HepG2 (cell line): ENCODE data around the gene SURF2. TPM values are rescaled to one million over a fixed set of nuclear protein-coding genes. Genes with fewer than 3 reads are reported as not detected.
A peak's percentile ranks its signal among the peaks of the same experiment; 100 is the strongest.

ENCODE experiments used
- BCL3 ChIP-seq: sonication (generic); formaldehyde crosslinking; IDR thresholded peaks from 2 replicates; pipeline ENCODE4 v1.5.1; 2020; ENCODE audit warnings: mild to moderate bottlenecking, missing genetic modification reagents, moderate library complexity
- IKZF5 ChIP-seq: IDR thresholded peaks from 2 replicates; pipeline ENCODE4 v1.6.1; 2018; ENCODE audit warnings: missing genetic modification reagents, mild to moderate bottlenecking, missing compliant biosample characterization
- JUNB ChIP-seq: sonication (generic); formaldehyde crosslinking; IDR thresholded peaks from 2 replicates; pipeline ENCODE4 v1.8.0; 2022; ENCODE audit warnings: missing genetic modification reagents, mild to moderate bottlenecking, borderline replicate concordance
- LCORL ChIP-seq, 2 experiments: fragments of 450-650 bp in 1 of 2; sonication (generic) in 1 of 2; formaldehyde crosslinking in 1 of 2; IDR thresholded peaks; 2 replicates each; pipeline versions ENCODE4 v1.5.0 to v1.6.1; 2017 to 2020; ENCODE audit warnings: antibody characterized with exemption in 1 of 2, missing genetic modification reagents in 1 of 2
- MAX ChIP-seq: IDR thresholded peaks from 2 replicates; pipeline ENCODE4 v1.6.1; 2012; ENCODE audit warnings: inconsistent platforms
- MTA3 ChIP-seq: sonication (generic); formaldehyde crosslinking; IDR thresholded peaks from 2 replicates; pipeline ENCODE4 v1.4.0; 2020; ENCODE audit warnings: missing genetic modification reagents
- NR0B2 ChIP-seq: sonication (generic); formaldehyde crosslinking; IDR thresholded peaks from 2 replicates; pipeline ENCODE4 v1.4.0; 2020; ENCODE audit warnings: mild to moderate bottlenecking, missing genetic modification reagents
- PBX3 ChIP-seq: sonication (generic); formaldehyde crosslinking; IDR thresholded peaks from 2 replicates; pipeline ENCODE4 v1.8.1; 2023; ENCODE audit warnings: missing genetic modification reagents, inconsistent platforms, borderline replicate concordance
- RBM39 ChIP-seq: fragments of 200-400 bp; formaldehyde crosslinking; IDR thresholded peaks from one replicate; pipeline ENCODE4 v1.6.1; 2018; ENCODE audit warnings: antibody characterized with exemption, mild to moderate bottlenecking, low read depth, low read length; ENCODE audit not compliant: poor library complexity, severe bottlenecking
- STAT5B ChIP-seq: sonication (generic); formaldehyde crosslinking; IDR thresholded peaks from 2 replicates; pipeline ENCODE4 v1.4.0; 2020; ENCODE audit warnings: missing genetic modification reagents
- TFDP1 ChIP-seq: IDR thresholded peaks from 2 replicates; pipeline ENCODE4 v1.6.1; 2016; ENCODE audit warnings: missing compliant biosample characterization, missing genetic modification reagents, borderline replicate concordance
- ZNF18 ChIP-seq: sonication (generic); formaldehyde crosslinking; IDR thresholded peaks from 2 replicates; pipeline ENCODE4 v1.8.0; 2022; ENCODE audit warnings: mild to moderate bottlenecking, missing genetic modification reagents; ENCODE audit not compliant: insufficient replicate concordance
- ZNF292 ChIP-seq: sonication (generic); formaldehyde crosslinking; IDR thresholded peaks from 2 replicates; pipeline ENCODE4 v1.8.1; 2022; ENCODE audit warnings: mild to moderate bottlenecking, low read depth, missing genetic modification reagents, borderline replicate concordance
- ZNF558 ChIP-seq: sonication (generic); formaldehyde crosslinking; IDR thresholded peaks from 2 replicates; pipeline ENCODE4 v1.9.0; 2022; ENCODE audit warnings: mild to moderate bottlenecking, missing genetic modification reagents, borderline replicate concordance
- ZNF605 ChIP-seq: sonication (generic); formaldehyde crosslinking; IDR thresholded peaks from 2 replicates; pipeline ENCODE4 v1.8.0; 2022; ENCODE audit warnings: mild to moderate bottlenecking, missing genetic modification reagents
- ZNF737 ChIP-seq: sonication (generic); formaldehyde crosslinking; IDR thresholded peaks from 2 replicates; pipeline ENCODE4 v1.5.0; 2020; ENCODE audit warnings: missing genetic modification reagents, mild to moderate bottlenecking, borderline replicate concordance
- ZNF891 ChIP-seq: sonication (generic); formaldehyde crosslinking; IDR thresholded peaks from 2 replicates; pipeline ENCODE4 v1.5.0; 2020; ENCODE audit warnings: mild to moderate bottlenecking, missing genetic modification reagents
- ZSCAN9 ChIP-seq: IDR thresholded peaks from 2 replicates; pipeline ENCODE4 v1.6.1; 2016; ENCODE audit warnings: borderline replicate concordance
- ZXDC ChIP-seq: sonication (generic); formaldehyde crosslinking; IDR thresholded peaks from 2 replicates; pipeline ENCODE4 v1.5.0; 2020; ENCODE audit warnings: mild to moderate bottlenecking, missing genetic modification reagents
- polyA plus RNA-seq, 8 experiments: library from polyadenylated mRNA; depleted of rRNA in 3 of 8; stranded (reverse) in 7 of 8; unstranded in 1 of 8; fragments of >200 nt; fragmentation: Illumina TruSeq in 4 of 8; extraction: Trizol in 4 of 8; gene quantifications; 2 replicates each; pipeline versions ENCODE4 v1.2.1 to v1.2.3, GENCODE V29; 2011 to 2016; ENCODE audit warnings: low read depth in 4 of 8, missing spikeins in 1 of 8, mixed read lengths in 1 of 8; ENCODE audit not compliant: insufficient read depth in 1 of 8
- total RNA-seq, 5 experiments: library from RNA; depleted of rRNA; stranded (reverse); fragments of >200 nt; fragmentation: Illumina TruSeq; extraction: Trizol; gene quantifications; 2 replicates each; pipeline ENCODE4 v1.2.3, GENCODE V29; 2016; ENCODE audit warnings: low read depth in 1 of 5

SURF2 gene
- total and polyA plus RNA-seq, 2 of the 13 experiments (the other 11 are each of a cell fraction or from before 2014, with no cell fraction given): 6.3 to 13.6 TPM

GRCh38 chr9:133386338-133386737 is 30.0 kb downstream of the SURF2 start (continued):
- TF ChIP-seq PBX3 (CRISPR knock-in tag) (no peak), ZNF891 (CRISPR knock-in tag) (no peak), ZNF737 (CRISPR knock-in tag) (no peak), JUNB (CRISPR knock-in tag) (no peak), TFDP1 (CRISPR knock-in tag) (peak; percentile 26; the same call in 1 of the 2 replicates), NR0B2 (CRISPR knock-in tag) (no peak), ZXDC (no peak), ZSCAN9 (no peak; the same call in 1 of the 2 replicates), BCL3 (CRISPR knock-in tag) (peak; percentile 64; the same call in 1 of the 2 replicates), LCORL (IDR thresholded peaks at IDR 0.05) (no peak), LCORL (CRISPR knock-in tag; IDR thresholded peaks at IDR 0.05) (peak; percentile 64; the same call in 1 of the 2 replicates), IKZF5 (CRISPR knock-in tag) (0 out of 2 replicates have a peak, but pooled peaks have one; percentile 21), ZNF605 (no peak), RBM39 (no peak), ZNF558 (CRISPR knock-in tag) (no peak), STAT5B (CRISPR knock-in tag) (no peak), ZNF18 (CRISPR knock-in tag) (no peak), MAX (peak; percentile 61), ZNF292 (peak; percentile 42; the same call in 1 of the 2 replicates), MTA3 (no peak)
